Neuronal stem cell (in vitro differentiated cells): ENCODE measurements around the gene TLDC2.
"Not testable (repeated sequence)": the region's sequence is repeated elsewhere in the genome, so short reads cannot be mapped to it uniquely, and the experiment has no call there.

Experiments
- DNase-seq: peaks from one replicate; pipeline ENCODE4 v3.0.0-alpha.2; 2013; ENCODE audit warnings: low spot score
- H2AFZ ChIP-seq: one replicate; pipeline ENCODE4 v1.6.1; 2013; ENCODE audit warnings: mild to moderate bottlenecking, low read length, inconsistent platforms
- H2AK5ac ChIP-seq: 2 replicates; pipeline ENCODE4 v1.6.1; 2013; ENCODE audit warnings: low read depth, mild to moderate bottlenecking, inconsistent platforms, low read length, moderate library complexity, mixed read lengths
- H2BK120ac ChIP-seq: 2 replicates; pipeline ENCODE4 v1.6.1; 2013; ENCODE audit warnings: low read depth, mild to moderate bottlenecking, inconsistent platforms, low read length, moderate library complexity, mixed read lengths
- H2BK12ac ChIP-seq: one replicate; pipeline ENCODE4 v1.6.1; 2013; ENCODE audit warnings: low read length, inconsistent platforms
- H2BK15ac ChIP-seq: 2 replicates; pipeline ENCODE4 v1.6.1; 2013; ENCODE audit warnings: mild to moderate bottlenecking, low read length, inconsistent platforms, mixed read lengths
- H2BK5ac ChIP-seq: one replicate; pipeline ENCODE4 v1.6.1; 2013; ENCODE audit warnings: inconsistent platforms, mild to moderate bottlenecking, low read length, moderate library complexity
- H3K14ac ChIP-seq: one replicate; pipeline ENCODE4 v1.6.1; 2013; ENCODE audit warnings: low read length, inconsistent platforms
- H3K18ac ChIP-seq: 2 replicates; pipeline ENCODE4 v1.6.1; 2013; ENCODE audit warnings: low read length, inconsistent platforms
- H3K23ac ChIP-seq: 2 replicates; pipeline ENCODE4 v1.6.1; 2013; ENCODE audit warnings: low read depth, mild to moderate bottlenecking, mixed read lengths, low read length, inconsistent platforms; ENCODE audit not compliant: poor library complexity
- H3K27ac ChIP-seq: replicated peaks from 3 replicates; pipeline ENCODE4 v1.5.1; 2013; ENCODE audit warnings: low read length, inconsistent platforms
- H3K27me3 ChIP-seq, 3 experiments: 2 replicates each; pipeline ENCODE4 v1.6.1; 2013; ENCODE audit warnings: low read length in 3 of 3, mild to moderate bottlenecking in 2 of 3, inconsistent platforms in 1 of 3, low read depth in 1 of 3, mixed read lengths in 1 of 3, moderate library complexity in 1 of 3; ENCODE audit not compliant: control insufficient read depth in 3 of 3, insufficient read depth in 3 of 3
- H3K36me3 ChIP-seq, 2 donors: replicated peaks in 1 of 2; 2 replicates each; pipeline ENCODE4 v1.6.1; 2013; ENCODE audit warnings: low read length in 2 of 2; ENCODE audit not compliant: control insufficient read depth in 2 of 2, insufficient read depth in 2 of 2
- H3K4ac ChIP-seq: 2 replicates; pipeline ENCODE4 v1.6.1; 2013; ENCODE audit warnings: inconsistent platforms, mild to moderate bottlenecking, low read length, moderate library complexity
- H3K4me1 ChIP-seq, 2 donors: 1 replicate in 1 of 2; 2 replicates in 1 of 2; pipeline ENCODE4 v1.6.1; 2013; ENCODE audit warnings: low read length in 2 of 2, low read depth in 1 of 2; ENCODE audit not compliant: control insufficient read depth in 2 of 2, insufficient read depth in 1 of 2
- H3K4me2 ChIP-seq: one replicate; pipeline ENCODE4 v1.6.1; 2013; ENCODE audit warnings: mild to moderate bottlenecking, low read length, inconsistent platforms; ENCODE audit not compliant: insufficient read depth, poor library complexity, severe bottlenecking
- H3K4me3 ChIP-seq, 2 donors: 2 replicates each; pipeline ENCODE4 v1.5.1; 2013; ENCODE audit warnings: low read length in 2 of 2, mild to moderate bottlenecking in 2 of 2, inconsistent platforms in 1 of 2, moderate library complexity in 1 of 2
- H3K79me1 ChIP-seq: one replicate; pipeline ENCODE4 v1.6.1; 2013; ENCODE audit warnings: low read depth, mild to moderate bottlenecking, inconsistent platforms, low read length, moderate library complexity
- H3K9ac ChIP-seq: one replicate; pipeline ENCODE4 v1.6.1; 2013; ENCODE audit warnings: mild to moderate bottlenecking, low read depth, low read length, inconsistent platforms; ENCODE audit not compliant: poor library complexity
- H3K9me3 ChIP-seq, 2 donors: replicated peaks in 1 of 2; 2 replicates each; pipeline versions ENCODE3 to v1.6.1; 2013; ENCODE audit warnings: low read length in 2 of 2, mild to moderate bottlenecking in 2 of 2, inconsistent platforms in 1 of 2, low read depth in 1 of 2, mixed read lengths in 1 of 2, moderate library complexity in 1 of 2; ENCODE audit not compliant: control insufficient read depth in 2 of 2, insufficient read depth in 1 of 2
- H4K8ac ChIP-seq: one replicate; pipeline ENCODE4 v1.6.1; 2013; ENCODE audit warnings: low read depth, mild to moderate bottlenecking, inconsistent platforms, low read length, moderate library complexity
- H4K91ac ChIP-seq: one replicate; pipeline ENCODE4 v1.6.1; 2013; ENCODE audit warnings: low read length, low read depth, mild to moderate bottlenecking, inconsistent platforms; ENCODE audit not compliant: poor library complexity
- WGBS, 2 donors: extraction: QIAGEN DNeasy Blood & Tissue Kit; methylation state at CpG; one replicate each; pipeline ENCODE4 v1.1.7; 2013; ENCODE audit warnings: missing lambda C conversion rate in 2 of 2, mixed read lengths in 1 of 2; ENCODE audit not compliant: insufficient read length in 2 of 2, insufficient replicate concordance in 1 of 2; ENCODE audit errors: extremely low coverage in 2 of 2; 5-methylcytosine and 5-hydroxymethylcytosine counted together

The TLDC2 gene

GRCh38 chr20:36904690-36905089 is 28.8 kb downstream of the TLDC2 start:
- Histone ChIP-seq H4K91ac (no peak overlapping the region), H3K79me1 (no peaks in the 10 kb centered on the region), H3K27ac (no peak overlapping the region), H3K36me3 (no peaks in the 10 kb centered on the region), H3K4ac (no peak overlapping the region), H2BK12ac (no peak overlapping the region), H2AK5ac (no peak overlapping the region), H3K4me2 (no peak overlapping the region), H3K9me3 (no peaks in the 10 kb centered on the region), H2BK15ac (no peak overlapping the region), H3K18ac (no peak overlapping the region), H3K4me1 (no peaks in the 10 kb centered on the region), H3K4me3 (no peak overlapping the region), H3K23ac (no peak overlapping the region), H3K9ac (no peak overlapping the region), H4K8ac (no peak overlapping the region), H3K27me3 (no peaks in the 10 kb centered on the region), H2BK120ac (no peak overlapping the region), H2AFZ (no peak overlapping the region), H3K14ac (no peak overlapping the region), H2BK5ac (no peak overlapping the region)
- DNase-seq, result no peak
- WGBS, 2 donors, result no CpG with 5 or more reads among the region's 2 CpGs

GRCh38 chr20:36905566-36905965 is 29.6 kb downstream of the TLDC2 start:
- not testable (repeated sequence) for H3K14ac ChIP-seq, H3K9ac ChIP-seq, H4K8ac ChIP-seq, H3K27me3 ChIP-seq, H3K4me3 ChIP-seq, H2AFZ ChIP-seq, H3K4me2 ChIP-seq, H3K27ac ChIP-seq, H2AK5ac ChIP-seq, H3K9me3 ChIP-seq, H3K18ac ChIP-seq, H2BK5ac ChIP-seq, H3K4me1 ChIP-seq, H3K4ac ChIP-seq, H3K23ac ChIP-seq, H2BK120ac ChIP-seq, H2BK15ac ChIP-seq, H3K79me1 ChIP-seq, H2BK12ac ChIP-seq, H4K91ac ChIP-seq, H3K36me3 ChIP-seq, DNase-seq
- no CpG with 5 or more reads among the region's 10 CpGs for WGBS, 2 donors

- H3K18ac ChIP-seq, H3K27me3 ChIP-seq, H3K4me2 ChIP-seq, H2BK5ac ChIP-seq, H3K4me3 ChIP-seq, H3K14ac ChIP-seq, H3K9me3 ChIP-seq, H2BK120ac ChIP-seq, H3K27ac ChIP-seq, H2AFZ ChIP-seq, H3K4ac ChIP-seq, H3K9ac ChIP-seq, H4K91ac ChIP-seq, H2AK5ac ChIP-seq, DNase-seq, H3K36me3 ChIP-seq, H2BK12ac ChIP-seq, H3K23ac ChIP-seq, H2BK15ac ChIP-seq, H3K4me1 ChIP-seq, H3K79me1 ChIP-seq, H4K8ac ChIP-seq: not testable (repeated sequence)
- WGBS, 2 donors, result no CpG with 5 or more reads among the region's 7 CpGs
These were observed 30.1 kb downstream of the TLDC2 start for GRCh38 chr20:36906086-36906485.

GRCh38 chr20:36908603-36909002 is 32.7 kb downstream of the TLDC2 start:
- Histone ChIP-seq H2BK120ac (no peak overlapping the region), H4K8ac (no peak overlapping the region), H3K23ac (no peak overlapping the region), H3K4me1 (no peaks in the 10 kb centered on the region), H2BK15ac (no peak overlapping the region), H3K4me2 (no peak overlapping the region), H2BK5ac (no peak overlapping the region), H2AK5ac (no peak overlapping the region), H3K27me3 (no peaks in the 10 kb centered on the region), H3K79me1 (no peaks in the 10 kb centered on the region), H2BK12ac (no peak overlapping the region), H3K9ac (no peak overlapping the region), H3K9me3 (no peaks in the 10 kb centered on the region), H3K14ac (no peak overlapping the region), H3K36me3 (no peaks in the 10 kb centered on the region), H3K18ac (no peak overlapping the region), H3K4ac (no peak overlapping the region), H3K4me3 (no peak overlapping the region), H3K27ac (no peak overlapping the region), H4K91ac (no peak overlapping the region), H2AFZ (no peak overlapping the region)
- DNase-seq, result no peak
- WGBS, 2 donors, result no CpG with 5 or more reads among the region's 4 CpGs
